HepG2 (cell line): Measurements from ENCODE around the gene SLC34A3. TPM values are rescaled to one million over a fixed set of nuclear protein-coding genes. Genes with fewer than 3 reads are reported as not detected.
A peak's percentile ranks its signal among the peaks of the same experiment; 100 is the strongest.

ENCODE experiments used
- ATAC-seq: fragments of 200-7000 bp; cut with Tn5 transposase; 3 replicates; pipeline ENCODE4 v1.9.1; 2020; ENCODE audit warnings: mild to moderate bottlenecking, moderate library complexity
- BruUV-seq: library from RNA; stranded (reverse); fragments of 400-500 nt; replicated peaks from 2 replicates; lab custom pipeline; 2021; lab: Mats Ljungman, UMichigan
- CTCF ChIA-PET: fragments of 300-600 bp; formaldehyde crosslinking; extraction: SDS; loops from one replicate; lab custom pipeline; 2021; ENCODE audit warnings: low total read pairs, inconsistent platforms, low intra/inter-chr PET ratio; lab: Yijun Ruan, JAX
- POLR2A ChIA-PET: fragments of 350-600 bp; sonication (Branson Sonifier 250); formaldehyde crosslinking; loops from one replicate; lab custom pipeline; 2020; ENCODE audit warnings: antibody characterized with exemption, inconsistent platforms; lab: Yijun Ruan, JAX
- DNase-seq: peaks from one replicate; pipeline ENCODE4 v3.0.0-alpha.2; 2015; ENCODE audit warnings: low spot score
- FAIRE-seq: peaks from 3 replicates; lab custom pipeline; 2011; peaks lifted over from hg19 to GRCh38; lab: Jason Lieb, UNC
- H2AFZ ChIP-seq: one replicate; pipeline ENCODE4 v1.6.1; 2011; ENCODE audit warnings: low read length, inconsistent platforms
- H3K27ac ChIP-seq: fragments of 300-600 bp; 3 replicates; pipeline ENCODE4 v1.8.0; 2011; ENCODE audit warnings: mixed run types, mild to moderate bottlenecking, mixed read lengths, low read length, inconsistent platforms; ENCODE audit not compliant: insufficient read depth; ENCODE audit errors: extremely low read length
- H3K27me3 ChIP-seq, 2 experiments: fragments of 200-600 bp in 1 of 2; 2 replicates in 1 of 2; 3 replicates in 1 of 2; pipeline versions ENCODE4 v1.6.0 to v1.8.0; 2011; ENCODE audit warnings: low read length in 2 of 2, mild to moderate bottlenecking in 2 of 2, moderate library complexity in 2 of 2, inconsistent platforms in 1 of 2; ENCODE audit not compliant: insufficient read depth in 2 of 2, control insufficient read depth in 1 of 2
- H3K36me3 ChIP-seq, 2 experiments: fragments of 200-600 bp in 1 of 2; replicated peaks in 1 of 2; 2 replicates in 1 of 2; 3 replicates in 1 of 2; pipeline versions ENCODE4 v1.5.1 to v1.8.0; 2011; ENCODE audit warnings: low read length in 2 of 2, inconsistent platforms in 1 of 2; ENCODE audit not compliant: insufficient read depth in 2 of 2, control insufficient read depth in 1 of 2
- H3K4me1 ChIP-seq: 2 replicates; pipeline ENCODE4 v1.5.1; 2012; ENCODE audit warnings: low read length, inconsistent platforms; ENCODE audit not compliant: insufficient read depth
- H3K4me2 ChIP-seq: 2 replicates; pipeline ENCODE4 v1.6.0; 2011; ENCODE audit warnings: low read depth, low read length, inconsistent platforms
- H3K4me3 ChIP-seq, 3 experiments: fragments of 200-600 bp in 1 of 3; sonication (generic), shearing (Covaris generic) in 1 of 3; replicated peaks in 1 of 3; 2 replicates each; pipeline ENCODE4 v1.5.1; 2011 to 2016; ENCODE audit warnings: low read length in 3 of 3, inconsistent platforms in 2 of 3, low read depth in 2 of 3, mild to moderate bottlenecking in 2 of 3, control low read depth in 1 of 3, mixed read lengths in 1 of 3; ENCODE audit not compliant: insufficient read depth in 1 of 3
- H3K79me2 ChIP-seq: one replicate; pipeline ENCODE4 v1.6.1; 2011; ENCODE audit warnings: low read length, inconsistent platforms; ENCODE audit not compliant: insufficient read depth
- H3K9ac ChIP-seq: 2 replicates; pipeline ENCODE4 v1.6.0; 2011; ENCODE audit warnings: mild to moderate bottlenecking, low read depth, low read length, inconsistent platforms; ENCODE audit not compliant: insufficient read depth
- H3K9me3 ChIP-seq: 2 replicates; pipeline ENCODE4 v1.5.1; 2012; ENCODE audit warnings: mild to moderate bottlenecking, low read length
- H4K20me1 ChIP-seq: 2 replicates; pipeline ENCODE4 v1.6.0; 2011; ENCODE audit warnings: inconsistent platforms, mild to moderate bottlenecking, low read length, moderate library complexity; ENCODE audit not compliant: insufficient read depth
- AGO2 ChIP-seq: fragments of 200-400 bp; formaldehyde crosslinking; optimal IDR thresholded peaks from 2 replicates; pipeline ENCODE3; 2017; ENCODE audit warnings: mild to moderate bottlenecking, low read depth, low read length, moderate library complexity
- ARNT ChIP-seq: fragments of 450-650 bp; IDR thresholded peaks from 2 replicates; pipeline ENCODE4 v1.6.1; 2017
- CAMTA2 ChIP-seq: sonication (generic); formaldehyde crosslinking; IDR thresholded peaks from 2 replicates; pipeline ENCODE4 v1.4.0; 2020; ENCODE audit warnings: mild to moderate bottlenecking, missing genetic modification reagents, borderline replicate concordance
- FOXP1 ChIP-seq, 2 experiments: fragments of 450-650 bp in 1 of 2; IDR thresholded peaks; 2 replicates each; pipeline ENCODE4 v1.6.1; 2017 to 2018; ENCODE audit warnings: antibody characterized with exemption in 1 of 2
- GPN1 ChIP-seq: sonication (generic); formaldehyde crosslinking; IDR thresholded peaks from 2 replicates; pipeline ENCODE4 v1.5.1; 2020; ENCODE audit warnings: missing genetic modification reagents, borderline replicate concordance
- NFYB ChIP-seq: sonication (generic); formaldehyde crosslinking; IDR thresholded peaks from 2 replicates; pipeline ENCODE4 v1.4.0; 2020; ENCODE audit warnings: missing genetic modification reagents
- PCBP2 ChIP-seq: fragments of 200-400 bp; formaldehyde crosslinking; optimal IDR thresholded peaks from 2 replicates; pipeline ENCODE3; 2018; ENCODE audit warnings: low read length, low read depth; ENCODE audit not compliant: poor library complexity, severe bottlenecking
- RBFOX2 ChIP-seq: fragments of 200-400 bp; formaldehyde crosslinking; IDR thresholded peaks from 2 replicates; pipeline ENCODE4 v1.6.1; 2017; ENCODE audit warnings: low read depth, mild to moderate bottlenecking, low read length
- SNAPC5 ChIP-seq: sonication (generic); formaldehyde crosslinking; IDR thresholded peaks from 2 replicates; pipeline ENCODE4 v1.8.1; 2023; ENCODE audit warnings: mild to moderate bottlenecking, missing genetic modification reagents, borderline replicate concordance
- YEATS4 ChIP-seq: sonication (generic); formaldehyde crosslinking; IDR thresholded peaks from 2 replicates; pipeline ENCODE4 v1.4.0; 2020; ENCODE audit warnings: missing genetic modification reagents, borderline replicate concordance
- ZBTB7A ChIP-seq: sonication (generic); formaldehyde crosslinking; IDR thresholded peaks from 2 replicates; pipeline ENCODE4 v1.8.0; 2022; ENCODE audit warnings: mild to moderate bottlenecking, missing genetic modification reagents
- ZC3H4 ChIP-seq: sonication (generic); formaldehyde crosslinking; IDR thresholded peaks from 2 replicates; pipeline ENCODE4 v1.4.0; 2020; ENCODE audit warnings: missing genetic modification reagents, borderline replicate concordance
- ZNF138 ChIP-seq: sonication (generic); formaldehyde crosslinking; IDR thresholded peaks from 2 replicates; pipeline ENCODE4 v1.5.0; 2020; ENCODE audit warnings: mild to moderate bottlenecking, low read depth, missing genetic modification reagents
- ZNF326 ChIP-seq: sonication (generic); formaldehyde crosslinking; IDR thresholded peaks from 2 replicates; pipeline ENCODE4 v1.4.0; 2020; ENCODE audit warnings: missing genetic modification reagents, borderline replicate concordance
- ZNF343 ChIP-seq: sonication (generic); formaldehyde crosslinking; IDR thresholded peaks from 2 replicates; pipeline ENCODE4 v1.4.0; 2020; ENCODE audit warnings: mild to moderate bottlenecking, missing genetic modification reagents
- ZNF549 ChIP-seq: sonication (generic); formaldehyde crosslinking; IDR thresholded peaks from 2 replicates; pipeline ENCODE4 v1.5.0; 2020; ENCODE audit warnings: missing genetic modification reagents
- ZSCAN30 ChIP-seq: sonication (generic); formaldehyde crosslinking; IDR thresholded peaks from 2 replicates; pipeline ENCODE4 v1.5.0; 2020; ENCODE audit warnings: mild to moderate bottlenecking, missing genetic modification reagents
- WGBS: methylation state at CpG from one replicate; pipeline ENCODE4 v1.1.6; 2017; ENCODE audit warnings: low lambda C conversion rate; 5-methylcytosine and 5-hydroxymethylcytosine counted together
- in situ Hi-C: cut with HindIII; loops from 2 replicates; pipeline ENCODE4 v1.10.0; 2017; ENCODE audit warnings: low pct_unique_long_range_greater_than_20kb; ENCODE audit not compliant: extremely low pct_ligation_motif_present
- intact Hi-C: fragments of 100-400 bp; cut with micrococcal nuclease; formaldehyde crosslinking; loops from one replicate; pipeline ENCODE4 v1.10.0; 2022; ENCODE audit not compliant: unreplicated experiment
- polyA plus RNA-seq, 8 experiments: library from polyadenylated mRNA; depleted of rRNA in 3 of 8; stranded (reverse) in 7 of 8; unstranded in 1 of 8; fragments of >200 nt; fragmentation: Illumina TruSeq in 4 of 8; extraction: Trizol in 4 of 8; gene quantifications; 2 replicates each; pipeline versions ENCODE4 v1.2.1 to v1.2.3, GENCODE V29; 2011 to 2016; ENCODE audit warnings: low read depth in 4 of 8, missing spikeins in 1 of 8, mixed read lengths in 1 of 8; ENCODE audit not compliant: insufficient read depth in 1 of 8
- total RNA-seq, 5 experiments: library from RNA; depleted of rRNA; stranded (reverse); fragments of >200 nt; fragmentation: Illumina TruSeq; extraction: Trizol; gene quantifications; 2 replicates each; pipeline ENCODE4 v1.2.3, GENCODE V29; 2016; ENCODE audit warnings: low read depth in 1 of 5

The SLC34A3 gene
- total and polyA plus RNA-seq, 2 of the 13 experiments (the other 11 are each of a cell fraction or from before 2014, with no cell fraction given): 0.07 to 1.0 TPM

- Histone ChIP-seq H4K20me1 (no peaks in the 10 kb centered on the region), H3K4me2 (no peak overlapping the region), H3K4me3 (no peak overlapping the region), H3K27me3 (no peaks in the 10 kb centered on the region), H3K27ac (no peak overlapping the region), H3K79me2 (no peaks in the 10 kb centered on the region), H3K4me1 (peaks cover 30% of the 10 kb centered on the region), H3K36me3 (peaks cover 16 to 34% of the 10 kb centered on the region in 2 experiments; a peak in 4 of 5 replicates), H3K9me3 (no peaks in the 10 kb centered on the region), H2AFZ (no peak overlapping the region), H3K9ac (no peak overlapping the region)
- no peak for FAIRE-seq
- no peak for ATAC-seq
- WGBS: 95% methylated on average over 11 of the region's 32 CpGs
- intact Hi-C loops (no loop called here), in situ Hi-C loops (no loop called here)
- no peak for DNase-seq
- no peak for TF ChIP-seq ZSCAN30 (CRISPR knock-in tag)
- TF ChIP-seq ZBTB7A: no peak
- no peak for TF ChIP-seq GPN1 (CRISPR knock-in tag)
- peak; percentile 53 for TF ChIP-seq AGO2
- peak; percentile 59 for TF ChIP-seq RBFOX2
- CTCF ChIA-PET: no interaction called here
- no TSS peak for BruUV-seq
- POLR2A ChIA-PET: no interaction called here
Observed at GRCh38 chr9:137270929-137271695, 40.4 kb downstream of the SLC34A3 start.

- Histone ChIP-seq H3K4me1 (peaks cover 33% of the 10 kb centered on the region), H3K36me3 (peaks cover 13 to 34% of the 10 kb centered on the region in 2 experiments; a peak in 4 of 5 replicates), H3K27me3 (no peaks in the 10 kb centered on the region), H3K9ac (no peak overlapping the region), H3K4me3 (no peak overlapping the region), H3K27ac (no peak overlapping the region), H4K20me1 (no peaks in the 10 kb centered on the region), H2AFZ (no peak overlapping the region), H3K9me3 (no peaks in the 10 kb centered on the region), H3K79me2 (no peaks in the 10 kb centered on the region), H3K4me2 (no peak overlapping the region)
- DNase-seq: no peak
- in situ Hi-C loops (no loop called here), intact Hi-C loops (no loop called here)
- CTCF ChIA-PET: no interaction called here
- no peak for ATAC-seq
- FAIRE-seq: no peak
- BruUV-seq: no TSS peak
- 78% methylated on average over 3 of the region's 3 CpGs for WGBS
- POLR2A ChIA-PET: no interaction called here
- TF ChIP-seq ZNF343 (CRISPR knock-in tag) (no peak), ZNF549 (CRISPR knock-in tag) (no peak), YEATS4 (no peak), FOXP1 (IDR thresholded peaks at IDR 0.05) (no peak), FOXP1 (CRISPR knock-in tag; IDR thresholded peaks at IDR 0.05) (no peak), NFYB (CRISPR knock-in tag) (no peak), CAMTA2 (CRISPR knock-in tag) (no peak), ARNT (no peak), ZC3H4 (CRISPR knock-in tag) (no peak), ZNF138 (CRISPR knock-in tag) (no peak), PCBP2 (no peak), ZNF326 (CRISPR knock-in tag) (no peak), SNAPC5 (CRISPR knock-in tag) (no peak)
Observed at GRCh38 chr9:137271696-137272076, 41.0 kb downstream of the SLC34A3 start.
